Colonic mucosa (tissue), 4 donors: ENCODE results near the gene RAE1. TPM values are rescaled to one million over a fixed set of nuclear protein-coding genes. Genes with fewer than 3 reads are reported as not detected.

ENCODE experiments used
- DNase-seq: peaks from one replicate; pipeline ENCODE4 v3.0.0-alpha.2; 2020
- H3K27ac ChIP-seq: fragments of 200-600 bp; one replicate; pipeline ENCODE4 v1.8.0; 2021
- H3K27me3 ChIP-seq: fragments of 200-600 bp; one replicate; pipeline ENCODE4 v1.8.0; 2021
- H3K36me3 ChIP-seq: fragments of 200-600 bp; one replicate; pipeline ENCODE4 v1.8.0; 2021
- H3K4me1 ChIP-seq: fragments of 200-600 bp; one replicate; pipeline ENCODE4 v1.8.0; 2021; ENCODE audit warnings: mild to moderate bottlenecking
- H3K4me3 ChIP-seq: fragments of 200-600 bp; one replicate; pipeline ENCODE4 v1.8.0; 2021
- H3K9ac ChIP-seq, 2 donors: one replicate each; pipeline ENCODE4 v1.7.0; 2013; ENCODE audit warnings: control low read depth in 2 of 2, low read depth in 2 of 2, low read length in 2 of 2
- H3K9me3 ChIP-seq: fragments of 200-600 bp; one replicate; pipeline ENCODE4 v1.8.0; 2021
- CTCF ChIP-seq: fragments of 200-600 bp; IDR thresholded peaks from one replicate; pipeline ENCODE4 v1.8.0; 2022; ENCODE audit warnings: antibody characterized with exemption, mild to moderate bottlenecking
- intact Hi-C: fragments of 100-400 bp; cut with DNase I; formaldehyde crosslinking; loops from one replicate; pipeline ENCODE4 v1.14.1; 2022
- microRNA-seq: library from miRNA; unstranded; fragments of <30 nt; microRNA quantifications from one replicate; pipeline ENCODE4, GENCODE V29; 2019
- total RNA-seq, 2 donors: library from RNA; stranded (reverse); fragmentation: NEBNext Ultra II Directional in 1 of 2; extraction: Animal tissue kit (Norgen Biotek cat#: 25700) in 1 of 2; gene quantifications; one replicate each; pipeline ENCODE4 v1.2.1, GENCODE V29; 2021
- donor health status: healthy.
- donor health status: DM: no; HTN: no; CAD: no.
- donor health status: DM: no; HTN: no; CAD: no.

The RAE1 gene
- total RNA-seq, 2 donors from 2014 or later: 20.3 to 29.3 TPM

GRCh38 chr20:57426831-57427230 is 75.8 kb downstream of the RAE1 start:
- no peak overlapping the region for H3K27ac ChIP-seq
- no peak for DNase-seq
- no peaks in the 10 kb centered on the region for H3K9me3 ChIP-seq
- H3K9ac ChIP-seq: no peak overlapping the region
- no peaks in the 10 kb centered on the region for H3K27me3 ChIP-seq
- no peak overlapping the region for H3K4me3 ChIP-seq
- no peaks in the 10 kb centered on the region for H3K36me3 ChIP-seq
- no peak for TF ChIP-seq CTCF
- intact Hi-C loops: no loop called here
- no peaks in the 10 kb centered on the region for H3K4me1 ChIP-seq

- no peak overlapping the region for H3K4me3 ChIP-seq
- no peak for TF ChIP-seq CTCF
- intact Hi-C loops: no loop called here
Measured at GRCh38 chr20:57428324-57429158, 77.5 kb downstream of the RAE1 start.

More at GRCh38 chr20:57428324-57429158, 77.5 kb downstream of the RAE1 start:
- Histone ChIP-seq H3K27me3 (no peaks in the 10 kb centered on the region), H3K4me1 (peaks cover 11% of the 10 kb centered on the region), H3K36me3 (no peaks in the 10 kb centered on the region), H3K27ac (no peak overlapping the region), H3K9me3 (no peaks in the 10 kb centered on the region), H3K9ac (no peak overlapping the region)
- DNase-seq: no peak

Small RNA genes within 50 kb of the gene (microRNA-seq; reads per million reads assigned to microRNA genes)
- not detected for gene MIR4325

Other genes with a start within 250 kb of the RAE1 start
- 1 to 10 TPM; 1.3 to 3.2 TPM for gene BMP7, start 84.6 kb upstream of the RAE1 start, total RNA-seq
- not detected for gene SPO11, start 21.5 kb upstream of the RAE1 start, total RNA-seq
- 10 to 100 TPM; 41.3 to 43.1 TPM for gene RBM38, start 40.1 kb downstream of the RAE1 start, total RNA-seq
- under 1 TPM in 1 of 2 donors, not detected in 1; 0.47 TPM for gene CTCFL, start 173.9 kb downstream of the RAE1 start, total RNA-seq
- gene PCK1, start 209.9 kb downstream of the RAE1 start, total RNA-seq: 100 to 1,000 TPM; 272 TPM